Renal cortex interstitium (tissue), 11 donors: ENCODE measurements around the gene HS3ST3B1. TPM values are rescaled to one million over a fixed set of nuclear protein-coding genes. Genes with fewer than 3 reads are reported as not detected.

Source experiments
- DNase-seq, 11 donors: peaks; one replicate each; pipeline ENCODE4 v3.0.0-alpha.2; 2013; ENCODE audit warnings: low read depth in 9 of 11, low spot score in 4 of 11; ENCODE audit errors: extremely low read depth in 1 of 11
- polyA plus RNA-seq, 3 donors: library from polyadenylated mRNA; unstranded; fragments of 120-200 nt; gene quantifications; one replicate each; pipeline ENCODE4 v1.2.1, GENCODE V29; 2013; ENCODE audit not compliant: insufficient read length in 3 of 3

The HS3ST3B1 gene
- polyA plus RNA-seq, 3 donors, result 24.1 to 29.7 (median 25.7) TPM

- no peak for DNase-seq
Observed at GRCh38 chr17:14299280-14300141, 1.4 kb upstream of the HS3ST3B1 start.

DNA sequence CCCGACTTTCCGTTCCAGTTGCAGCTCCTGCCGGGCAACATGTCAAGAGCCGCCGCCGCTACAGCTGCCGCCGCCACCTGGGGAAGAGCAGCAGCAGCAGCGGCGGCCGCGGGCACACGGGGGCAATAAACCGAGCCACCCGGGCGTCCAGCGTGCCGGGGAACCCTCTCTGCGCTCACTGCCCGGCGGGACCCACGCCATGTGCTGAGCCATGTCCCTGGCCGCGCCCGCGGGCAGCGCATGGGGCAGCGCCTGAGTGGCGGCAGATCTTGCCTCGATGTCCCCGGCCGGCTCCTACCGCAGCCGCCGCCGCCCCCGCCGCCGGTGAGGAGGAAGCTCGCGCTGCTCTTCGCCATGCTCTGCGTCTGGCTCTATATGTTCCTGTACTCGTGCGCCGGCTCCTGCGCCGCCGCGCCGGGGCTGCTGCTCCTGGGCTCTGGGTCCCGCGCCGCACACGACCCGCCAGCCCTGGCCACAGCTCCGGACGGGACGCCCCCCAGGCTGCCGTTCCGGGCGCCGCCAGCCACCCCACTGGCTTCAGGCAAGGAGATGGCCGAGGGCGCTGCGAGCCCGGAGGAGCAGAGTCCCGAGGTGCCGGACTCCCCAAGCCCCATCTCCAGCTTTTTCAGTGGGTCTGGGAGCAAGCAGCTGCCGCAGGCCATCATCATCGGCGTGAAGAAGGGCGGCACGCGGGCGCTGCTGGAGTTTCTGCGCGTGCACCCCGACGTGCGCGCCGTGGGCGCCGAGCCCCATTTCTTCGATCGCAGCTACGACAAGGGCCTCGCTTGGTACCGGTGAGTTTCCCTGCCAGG is 604 bp downstream of the HS3ST3B1 start:
- DNase-seq, result no peak

DNA sequence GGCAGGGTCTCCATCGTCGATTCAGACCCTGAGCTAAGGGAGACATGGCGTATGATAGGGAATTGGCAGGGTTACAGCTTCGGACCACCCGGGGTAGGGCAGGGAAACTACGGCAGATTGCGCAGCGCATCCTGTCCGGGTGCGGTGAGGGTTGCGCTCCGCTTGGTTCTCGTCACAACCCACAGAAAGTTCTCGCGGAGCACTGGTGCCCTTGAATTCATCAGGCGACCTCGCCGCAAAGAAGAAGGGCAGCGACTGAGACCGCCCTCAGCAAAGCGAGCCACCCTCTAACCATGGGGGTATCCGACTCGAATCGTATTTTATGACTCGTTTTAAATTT is 1.2 kb downstream of the HS3ST3B1 start:
- DNase-seq, result no peak

- DNase-seq, result peak in 3 of 11 donors; percentile 75 to 79 (median 79)
Observed at GRCh38 chr17:14302431-14303099, 1.7 kb downstream of the HS3ST3B1 start.

GRCh38 chr17:14303343-14304221 is 2.7 kb downstream of the HS3ST3B1 start:
- no peak for DNase-seq

DNA sequence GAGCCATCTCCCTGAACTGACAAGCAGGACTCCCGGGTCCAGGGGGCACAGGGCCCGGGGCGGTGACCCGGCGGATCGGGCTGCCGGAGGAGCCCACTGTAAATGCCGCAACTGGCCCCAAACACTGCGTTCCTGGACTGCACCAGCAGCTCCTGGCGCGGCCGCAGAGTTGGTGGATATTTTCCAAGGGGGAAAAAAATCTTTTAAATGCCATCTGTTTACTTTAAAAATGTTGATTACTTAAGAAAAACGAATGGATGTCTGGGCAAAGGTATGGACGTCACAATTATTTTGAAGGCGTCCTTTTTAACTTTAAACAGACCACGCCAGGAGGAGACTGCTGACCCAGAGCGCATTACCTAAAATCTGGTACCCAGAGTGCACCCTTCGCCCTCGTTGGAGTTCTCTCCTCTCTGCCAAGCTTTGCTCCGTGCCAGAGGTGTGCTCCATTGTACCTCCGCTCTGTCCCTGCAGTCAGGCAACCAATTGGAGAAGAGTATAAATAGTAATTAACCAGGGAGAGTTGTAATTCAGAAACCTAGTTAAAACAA is 3.4 kb downstream of the HS3ST3B1 start:
- DNase-seq, result no peak

DNA sequence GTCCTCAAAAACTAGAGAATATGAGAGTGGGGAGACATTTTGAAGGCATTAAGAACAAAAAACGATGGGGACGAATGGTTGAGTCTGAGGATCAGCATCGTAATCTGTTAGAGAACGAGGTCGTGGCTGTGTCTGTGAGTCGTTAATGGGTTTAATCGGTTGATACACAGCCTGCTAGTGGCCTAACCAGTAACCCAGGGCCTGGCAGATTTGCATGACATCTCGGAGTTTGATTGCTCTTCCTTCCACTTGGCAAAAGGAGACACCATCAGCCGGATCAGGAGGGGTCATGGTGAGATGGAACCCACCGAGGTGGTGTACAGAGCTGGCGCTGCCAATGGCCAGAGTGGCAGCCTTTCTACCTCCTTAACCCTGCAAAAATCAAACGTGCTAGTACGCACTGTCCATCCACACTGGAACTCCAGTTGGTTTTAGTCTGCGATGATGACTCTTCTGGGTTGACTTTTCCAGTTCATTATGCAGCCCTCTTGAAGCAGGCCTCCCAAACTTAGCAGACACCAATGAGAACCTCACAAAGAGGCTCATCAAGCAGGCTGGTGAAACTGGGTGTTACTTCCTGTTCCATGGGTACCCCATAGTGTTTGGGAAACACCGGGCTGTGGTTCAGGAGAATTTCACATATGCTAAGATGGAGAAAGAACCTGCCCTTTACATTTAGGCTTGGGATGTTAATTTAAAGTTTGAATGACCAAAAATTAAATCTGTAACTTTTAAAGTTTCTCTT is 4.1 kb downstream of the HS3ST3B1 start:
- DNase-seq, result no peak

GRCh38 chr17:14305785-14306496 is 5.1 kb downstream of the HS3ST3B1 start:
- no peak for DNase-seq

DNA sequence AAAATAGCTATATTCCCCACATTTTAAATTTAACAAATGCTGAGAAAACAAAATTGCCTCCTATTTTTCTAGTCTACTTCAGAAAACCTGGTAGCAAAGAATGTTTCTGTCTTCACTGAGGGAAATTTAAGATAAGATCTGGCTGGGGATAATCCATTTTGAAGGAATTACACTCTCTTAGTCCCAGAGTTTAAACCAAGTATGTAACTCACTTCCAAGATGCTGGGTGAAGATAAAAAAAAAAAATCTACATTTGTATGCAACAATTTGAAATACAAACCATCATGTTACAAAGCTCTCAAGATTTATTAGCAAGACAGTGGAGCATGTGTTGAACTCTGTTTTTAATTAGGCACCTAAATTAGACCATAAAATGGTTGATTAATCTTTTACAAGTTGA is 5.7 kb downstream of the HS3ST3B1 start:
- no peak for DNase-seq

DNA sequence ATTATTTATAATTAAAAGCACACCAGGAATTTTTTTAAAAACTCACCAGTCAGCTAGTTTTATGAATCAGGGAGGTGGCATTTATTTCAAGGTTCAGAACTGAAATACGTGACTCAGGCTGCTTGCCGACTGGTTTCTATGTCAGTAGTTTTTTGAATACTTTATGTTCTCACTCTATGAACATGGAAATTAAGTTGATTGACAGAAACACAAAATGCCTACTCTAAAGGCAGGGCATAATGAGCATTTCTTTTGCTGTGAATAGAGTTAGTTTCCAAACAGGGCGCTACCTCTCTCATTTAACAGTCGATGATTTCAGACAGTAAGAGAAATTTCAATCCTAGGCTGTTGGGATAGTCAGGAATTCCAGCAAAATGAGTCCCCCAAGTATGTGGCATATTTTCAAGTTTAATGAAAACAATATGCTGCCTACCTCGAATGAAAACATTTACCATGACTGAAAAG is 6.7 kb downstream of the HS3ST3B1 start:
- no peak for DNase-seq

DNA sequence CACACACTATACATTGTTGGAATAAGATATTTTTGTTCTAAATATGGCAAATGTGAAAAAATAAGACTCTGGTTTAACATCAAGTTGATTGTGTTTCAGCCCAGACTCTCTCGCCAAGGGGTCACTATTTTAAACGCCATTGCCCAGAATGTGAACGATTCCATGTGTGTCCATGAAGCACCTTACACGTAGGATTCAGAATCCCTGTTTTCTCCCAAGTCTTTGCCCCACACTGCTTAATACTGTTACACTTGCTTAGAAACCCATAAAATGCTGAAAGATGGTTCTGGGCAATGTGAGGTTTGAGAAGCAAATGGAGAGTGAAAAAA is 7.7 kb downstream of the HS3ST3B1 start:
- DNase-seq, result no peak

DNA sequence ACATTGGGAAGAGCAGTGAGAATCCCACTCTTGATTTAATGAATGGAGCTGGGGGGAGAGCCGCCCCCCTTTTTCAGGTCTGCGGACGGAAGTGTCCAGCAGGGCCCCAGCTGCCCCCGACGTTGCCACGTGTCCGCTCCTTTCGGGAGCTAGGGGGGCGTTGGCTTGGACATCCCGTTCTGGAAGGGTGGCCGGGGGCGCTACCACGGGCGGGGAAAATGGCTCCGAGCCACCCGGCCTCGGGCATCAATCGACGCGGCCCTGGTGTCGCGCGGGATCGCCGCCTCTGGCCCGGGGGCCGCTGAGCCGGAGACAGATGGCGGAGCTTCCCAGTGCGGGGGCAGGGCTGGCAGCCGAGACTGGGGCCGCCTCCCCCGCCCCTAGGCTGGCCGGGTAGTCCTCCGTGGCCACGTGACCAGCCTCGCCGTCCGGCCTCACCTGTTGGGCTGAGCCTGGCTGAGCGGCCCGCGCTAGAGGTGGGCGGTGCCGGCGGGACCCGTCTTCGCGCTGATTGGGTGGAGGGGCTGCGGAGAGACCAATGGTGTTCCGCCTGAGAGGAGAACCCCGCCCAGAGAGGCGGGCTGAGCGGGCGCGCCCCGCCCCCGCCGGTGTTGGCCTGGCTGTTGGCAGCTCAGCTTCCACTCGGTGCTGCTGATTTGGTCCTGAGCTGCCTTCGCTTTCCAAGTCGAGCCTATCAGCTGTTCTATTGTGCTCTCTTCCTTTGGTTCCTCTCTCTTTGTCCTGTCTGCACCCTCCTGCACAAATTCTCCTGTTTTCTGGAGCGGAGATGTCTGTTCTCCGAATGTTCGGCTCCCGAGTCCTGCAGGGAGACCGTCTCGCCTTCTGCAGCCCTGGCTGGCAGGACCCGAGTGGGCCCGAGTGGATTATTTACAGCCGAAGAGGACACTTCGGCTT is 8.3 kb downstream of the HS3ST3B1 start:
- peak in 9 of 11 donors; percentile 83 to 93 (median 89) for DNase-seq

DNA sequence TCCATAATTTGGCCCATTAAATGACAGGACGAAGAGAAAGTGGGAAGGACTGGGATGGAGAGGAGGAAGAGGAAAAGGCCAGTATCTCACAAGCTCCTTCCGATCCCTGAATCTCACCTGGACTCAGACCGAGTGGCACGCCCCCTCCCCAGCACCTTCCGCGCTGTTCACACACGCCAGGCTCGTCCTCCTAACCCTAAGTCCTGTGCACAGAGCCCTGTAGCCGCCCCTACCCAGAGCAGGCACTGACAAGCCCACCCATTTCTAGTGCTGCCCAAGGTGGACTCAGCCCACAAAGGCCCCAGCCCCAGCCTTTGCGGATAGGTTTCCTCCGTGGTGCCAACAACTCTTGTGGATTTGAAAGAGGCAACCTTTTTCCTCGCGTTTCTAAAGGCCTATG is 9.2 kb downstream of the HS3ST3B1 start:
- no peak for DNase-seq

DNA sequence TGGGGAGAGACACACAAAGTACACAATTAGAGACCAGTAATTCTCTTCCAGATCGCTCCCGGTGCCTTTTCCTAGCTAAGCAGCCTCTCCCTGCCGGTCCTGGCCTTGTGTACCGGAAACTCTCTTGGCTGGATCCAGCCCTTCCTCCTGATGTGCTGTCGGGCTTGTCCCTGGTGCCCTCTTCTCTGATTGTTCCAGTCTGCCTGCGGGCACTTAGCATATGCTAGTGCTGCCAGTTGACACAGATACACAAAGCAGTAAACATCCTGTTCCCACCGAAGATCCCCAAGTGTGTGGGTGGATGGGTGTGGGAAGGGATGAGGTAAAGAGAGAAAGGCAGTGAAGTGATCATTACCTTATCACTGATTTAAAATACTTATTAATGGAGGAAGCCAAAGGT is 9.7 kb downstream of the HS3ST3B1 start:
- DNase-seq, result no peak

- DNase-seq, result no peak
Observed at GRCh38 chr17:14311186-14311705, 10.4 kb downstream of the HS3ST3B1 start.

DNA sequence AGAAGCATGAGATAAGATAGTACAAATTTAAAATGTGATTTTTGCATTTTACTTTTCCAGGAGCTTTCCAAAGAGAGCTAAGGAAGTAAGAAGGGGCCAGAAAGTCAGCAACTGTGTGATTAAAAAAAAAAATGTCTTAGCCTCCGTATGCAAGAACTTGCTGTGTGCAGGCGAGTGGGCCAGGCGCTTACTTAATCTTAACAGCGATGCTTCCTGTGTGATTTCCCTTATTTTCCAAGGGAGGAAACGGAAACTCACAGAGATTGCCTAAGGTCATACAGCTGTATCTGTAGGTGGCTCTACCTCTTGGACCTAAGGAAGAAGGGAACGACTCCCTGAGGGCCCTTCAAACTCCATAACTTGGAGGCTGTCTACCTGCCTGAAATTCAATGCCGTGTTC is 11.1 kb downstream of the HS3ST3B1 start:
- DNase-seq, result no peak
